IPS-15b (cell line): ENCODE measurements around the gene ASAP2.

Experiments used
- H3K27me3 ChIP-seq: one replicate; pipeline ENCODE4 v1.6.1; 2013; ENCODE audit warnings: low read length; ENCODE audit not compliant: control insufficient read depth, insufficient read depth
- H3K36me3 ChIP-seq: one replicate; pipeline ENCODE4 v1.6.1; 2013; ENCODE audit warnings: low read length; ENCODE audit not compliant: control insufficient read depth, insufficient read depth
- H3K4me1 ChIP-seq: one replicate; pipeline ENCODE4 v1.6.1; 2013; ENCODE audit warnings: mild to moderate bottlenecking, low read length; ENCODE audit not compliant: control insufficient read depth, insufficient read depth
- H3K4me3 ChIP-seq: one replicate; pipeline ENCODE4 v1.5.1; 2013; ENCODE audit warnings: low read depth, low read length
- H3K9ac ChIP-seq: one replicate; pipeline ENCODE4 v1.6.1; 2013; ENCODE audit warnings: low read depth, mild to moderate bottlenecking, low read length
- H3K9me3 ChIP-seq: one replicate; pipeline ENCODE4 v1.6.1; 2013; ENCODE audit warnings: mild to moderate bottlenecking, low read length; ENCODE audit not compliant: control insufficient read depth, insufficient read depth

Gene ASAP2

GRCh38 chr2:9191041-9191481, 15.6 kb upstream of the ASAP2 start:
- no peaks in the 10 kb centered on the region for H3K9me3 ChIP-seq
- H3K4me3 ChIP-seq, result no peak overlapping the region
- H3K4me1 ChIP-seq, result no peaks in the 10 kb centered on the region
- H3K27me3 ChIP-seq, result no peaks in the 10 kb centered on the region
- H3K36me3 ChIP-seq, result no peaks in the 10 kb centered on the region
- H3K9ac ChIP-seq, result no peak overlapping the region

DNA sequence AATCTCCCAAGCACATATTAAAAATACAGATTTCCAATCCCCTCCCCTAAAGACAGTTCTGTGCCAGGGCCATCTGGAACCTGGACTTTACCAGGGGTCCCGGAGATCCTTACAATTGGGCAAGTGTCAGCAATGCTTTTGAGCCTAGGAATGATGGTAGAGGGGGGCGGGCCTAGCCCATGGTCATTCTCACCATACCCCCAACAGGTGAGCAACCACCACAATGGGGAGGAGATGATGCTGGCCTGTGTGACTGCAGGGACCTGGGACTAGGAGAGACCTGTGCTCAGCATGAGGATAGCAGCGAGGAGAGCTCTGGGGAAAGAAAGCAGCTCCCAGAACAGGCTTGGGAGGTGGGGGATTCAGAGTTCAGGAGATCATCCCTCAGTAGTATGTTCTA, 13.9 kb upstream of the ASAP2 start:
- Histone ChIP-seq H3K36me3 (no peaks in the 10 kb centered on the region), H3K27me3 (no peaks in the 10 kb centered on the region), H3K9me3 (no peaks in the 10 kb centered on the region), H3K4me3 (no peak overlapping the region), H3K9ac (no peak overlapping the region), H3K4me1 (no peaks in the 10 kb centered on the region)

DNA sequence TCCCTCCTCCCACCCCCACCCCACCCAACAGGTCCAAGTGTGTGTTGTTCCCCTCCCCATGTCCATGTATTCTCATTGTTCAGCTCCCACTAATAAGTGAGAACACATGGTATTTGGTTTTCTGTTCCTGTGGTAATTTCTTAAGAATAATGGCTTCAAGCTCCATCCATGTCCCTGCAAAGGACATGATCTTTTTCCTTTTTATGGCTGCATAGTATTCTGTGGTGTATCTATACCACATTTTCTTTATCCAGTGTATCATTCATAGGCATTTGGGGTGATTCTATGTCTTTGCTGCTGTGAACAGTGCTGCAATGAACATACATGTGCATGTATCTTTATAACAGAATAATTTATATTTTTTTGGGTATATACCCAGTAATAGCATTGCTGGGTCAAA, 12.3 kb upstream of the ASAP2 start:
- H3K9ac ChIP-seq, result no peak overlapping the region
- H3K36me3 ChIP-seq, result no peaks in the 10 kb centered on the region
- no peaks in the 10 kb centered on the region for H3K27me3 ChIP-seq
- H3K4me3 ChIP-seq, result no peak overlapping the region
- H3K4me1 ChIP-seq, result no peaks in the 10 kb centered on the region
- no peaks in the 10 kb centered on the region for H3K9me3 ChIP-seq

GRCh38 chr2:9196637-9197036, 10.0 kb upstream of the ASAP2 start:
- Histone ChIP-seq H3K4me1 (no peaks in the 10 kb centered on the region), H3K27me3 (peaks cover 7% of the 10 kb centered on the region), H3K9me3 (no peaks in the 10 kb centered on the region), H3K9ac (no peak overlapping the region), H3K4me3 (no peak overlapping the region), H3K36me3 (no peaks in the 10 kb centered on the region)

DNA sequence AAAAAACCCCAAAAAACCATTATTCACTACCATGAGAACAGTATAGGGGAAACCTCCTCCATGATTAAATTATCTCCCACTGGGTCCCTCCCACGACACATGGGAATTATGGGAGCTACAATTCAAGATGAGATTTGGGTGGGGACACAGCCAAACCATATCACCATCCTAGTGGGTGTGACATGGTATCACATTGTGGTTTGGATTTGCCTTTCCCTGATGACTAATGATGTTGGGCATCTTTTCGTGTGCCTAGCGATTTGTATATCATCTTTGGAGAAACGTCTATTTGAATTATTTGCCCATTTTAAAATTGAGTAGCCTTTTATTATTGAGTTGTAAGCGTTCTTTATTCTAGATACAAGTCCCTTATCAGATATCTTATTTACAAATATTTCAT, 8.7 kb upstream of the ASAP2 start:
- no peak overlapping the region for H3K4me3 ChIP-seq
- no peak overlapping the region for H3K9ac ChIP-seq
- H3K36me3 ChIP-seq, result no peaks in the 10 kb centered on the region
- peaks cover 7% of the 10 kb centered on the region for H3K27me3 ChIP-seq
- no peaks in the 10 kb centered on the region for H3K4me1 ChIP-seq
- H3K9me3 ChIP-seq, result no peaks in the 10 kb centered on the region

GRCh38 chr2:9199716-9200632, 6.6 kb upstream of the ASAP2 start:
- Histone ChIP-seq H3K9ac (no peak overlapping the region), H3K36me3 (no peaks in the 10 kb centered on the region), H3K9me3 (no peaks in the 10 kb centered on the region), H3K27me3 (peaks cover 19% of the 10 kb centered on the region), H3K4me3 (no peak overlapping the region), H3K4me1 (no peaks in the 10 kb centered on the region)

DNA sequence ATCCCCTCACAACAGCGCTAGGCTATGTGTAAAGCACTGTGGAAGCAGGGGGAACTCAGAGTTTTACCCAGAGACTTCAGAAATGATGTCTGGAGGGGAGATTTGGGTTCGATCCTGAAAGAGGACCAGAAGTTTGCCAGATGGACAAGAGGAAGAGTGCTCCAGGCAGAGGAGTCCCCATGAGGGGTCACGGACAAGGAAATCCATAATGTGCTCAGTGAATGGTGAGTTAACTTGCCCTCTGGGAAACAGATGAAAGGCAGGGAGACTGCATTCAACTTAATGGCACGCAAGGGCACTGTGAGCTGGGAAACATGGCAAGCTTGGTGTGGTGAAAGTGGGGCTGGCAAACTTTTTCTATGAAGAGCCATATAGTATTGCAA, 6.0 kb upstream of the ASAP2 start:
- no peaks in the 10 kb centered on the region for H3K4me1 ChIP-seq
- no peaks in the 10 kb centered on the region for H3K36me3 ChIP-seq
- H3K9ac ChIP-seq, result no peak overlapping the region
- H3K9me3 ChIP-seq, result no peaks in the 10 kb centered on the region
- no peak overlapping the region for H3K4me3 ChIP-seq
- peaks cover 26% of the 10 kb centered on the region for H3K27me3 ChIP-seq

GRCh38 chr2:9201185-9201891, 5.3 kb upstream of the ASAP2 start:
- Histone ChIP-seq H3K27me3 (peaks cover 26% of the 10 kb centered on the region), H3K9ac (no peak overlapping the region), H3K4me1 (no peaks in the 10 kb centered on the region), H3K36me3 (no peaks in the 10 kb centered on the region), H3K9me3 (no peaks in the 10 kb centered on the region), H3K4me3 (no peak overlapping the region)

DNA sequence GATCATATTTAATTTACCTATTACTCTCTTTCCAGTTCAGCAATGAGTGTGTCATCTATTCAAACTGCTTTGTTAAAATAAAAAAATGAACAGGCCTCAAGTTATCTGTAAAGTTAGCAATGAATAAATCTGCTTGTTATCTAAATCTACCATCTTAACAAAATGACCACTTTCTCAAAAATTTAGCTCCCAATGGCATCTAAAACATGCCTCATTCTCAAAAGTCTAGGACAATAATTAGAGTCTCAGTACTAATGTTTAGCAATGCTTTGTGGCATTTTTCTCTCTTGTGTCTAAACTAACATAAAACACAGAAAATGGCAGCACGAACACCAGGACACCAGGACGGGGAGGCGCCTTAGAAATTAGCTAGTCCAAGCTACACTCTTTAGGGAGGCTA, 3.6 kb upstream of the ASAP2 start:
- no peaks in the 10 kb centered on the region for H3K36me3 ChIP-seq
- no peaks in the 10 kb centered on the region for H3K9me3 ChIP-seq
- H3K9ac ChIP-seq, result no peak overlapping the region
- H3K4me3 ChIP-seq, result no peak overlapping the region
- no peaks in the 10 kb centered on the region for H3K4me1 ChIP-seq
- peaks cover 30% of the 10 kb centered on the region for H3K27me3 ChIP-seq

DNA sequence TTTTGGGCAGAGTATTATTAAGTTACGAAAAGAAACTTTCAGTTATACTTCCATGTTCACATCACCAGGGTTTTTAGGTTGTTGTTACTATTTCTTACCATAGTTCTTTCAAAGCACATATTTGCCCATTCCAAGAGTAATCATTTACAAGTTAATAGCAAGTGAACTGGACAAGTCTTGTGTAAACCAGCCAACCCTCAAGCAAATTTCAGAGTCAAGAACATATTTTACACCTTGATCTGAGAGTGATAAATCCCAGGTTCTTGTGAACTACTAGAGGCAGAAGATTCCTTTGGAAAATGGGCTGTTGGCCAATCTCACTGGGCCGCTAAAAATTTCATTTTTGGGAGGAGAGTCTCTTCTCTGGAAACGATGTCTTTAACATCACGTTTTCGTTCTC, 2.7 kb upstream of the ASAP2 start:
- H3K4me3 ChIP-seq, result no peak overlapping the region
- H3K36me3 ChIP-seq, result no peaks in the 10 kb centered on the region
- peaks cover 38% of the 10 kb centered on the region for H3K27me3 ChIP-seq
- H3K9ac ChIP-seq, result no peak overlapping the region
- no peaks in the 10 kb centered on the region for H3K9me3 ChIP-seq
- H3K4me1 ChIP-seq, result no peaks in the 10 kb centered on the region

GRCh38 chr2:9204939-9205338, 1.7 kb upstream of the ASAP2 start:
- Histone ChIP-seq H3K9me3 (no peaks in the 10 kb centered on the region), H3K36me3 (no peaks in the 10 kb centered on the region), H3K4me3 (no peak overlapping the region), H3K27me3 (peaks cover 47% of the 10 kb centered on the region), H3K9ac (no peak overlapping the region), H3K4me1 (no peaks in the 10 kb centered on the region)

GRCh38 chr2:9205486-9205885, 1.1 kb upstream of the ASAP2 start:
- Histone ChIP-seq H3K4me1 (no peaks in the 10 kb centered on the region), H3K36me3 (no peaks in the 10 kb centered on the region), H3K27me3 (peaks cover 43% of the 10 kb centered on the region), H3K9me3 (no peaks in the 10 kb centered on the region), H3K4me3 (peak overlapping the region; percentile 63), H3K9ac (no peak overlapping the region)
